GOT3 (cell line): ENCODE data around the gene GSTCD.
"Not testable (repeated sequence)": the region's sequence is repeated elsewhere in the genome, so short reads cannot be mapped to it uniquely, and the experiment has no call there.

Experiments
- DNase-seq: peaks from one replicate; lab custom pipeline; 2025; ENCODE audit warnings: mixed read lengths; lab: John Stamatoyannopoulos, UW

Gene GSTCD

GRCh38 chr4:105708181-105709080, at the start of gene GSTCD, which contains the start of gene INTS12:
GSTCD (plus strand) TSS chr4:105708784; CDS start chr4:105717614, 8,830 bp downstream.
INTS12 (minus strand) TSS chr4:105708689; CDS start chr4:105700005, 8,684 bp downstream.
- peak; percentile 47 for DNase-seq

GRCh38 chr4:105659190-105659589, 49.4 kb upstream of the GSTCD start:
- DNase-seq = no peak

GRCh38 chr4:105661028-105661427, 47.6 kb upstream of the GSTCD start:
- DNase-seq = no peak

GRCh38 chr4:105662935-105663675, 45.5 kb upstream of the GSTCD start:
- DNase-seq = no peak

- DNase-seq = no peak
Measured at GRCh38 chr4:105666693-105667092, 41.9 kb upstream of the GSTCD start.

- DNase-seq = no peak
Measured at GRCh38 chr4:105670684-105671083, 37.9 kb upstream of the GSTCD start.

- DNase-seq = no peak
Measured at GRCh38 chr4:105671301-105671700, 37.3 kb upstream of the GSTCD start.

- DNase-seq = no peak
Measured at GRCh38 chr4:105674011-105674410, 34.6 kb upstream of the GSTCD start.

GRCh38 chr4:105677709-105678108, 30.9 kb upstream of the GSTCD start:
- no peak for DNase-seq

GRCh38 chr4:105679186-105679585, 29.4 kb upstream of the GSTCD start:
- no peak for DNase-seq

GRCh38 chr4:105683038-105683437, 25.5 kb upstream of the GSTCD start:
- no peak for DNase-seq

GRCh38 chr4:105686571-105686970, 22.0 kb upstream of the GSTCD start:
- DNase-seq = no peak

GRCh38 chr4:105694812-105695211, 13.8 kb upstream of the GSTCD start:
- not testable (repeated sequence) for DNase-seq

GRCh38 chr4:105695832-105696231, 12.8 kb upstream of the GSTCD start:
- DNase-seq = not testable (repeated sequence)

- DNase-seq = no peak
Measured at GRCh38 chr4:105698607-105699006, 10.0 kb upstream of the GSTCD start.

- DNase-seq = no peak
Measured at GRCh38 chr4:105707782-105708180, 803 bp upstream of the GSTCD start.

- DNase-seq = no peak
Measured at GRCh38 chr4:105709081-105709450, 482 bp downstream of the GSTCD start.

- DNase-seq = no peak
Measured at GRCh38 chr4:105710012-105710600, 1.5 kb downstream of the GSTCD start.

GRCh38 chr4:105710678-105711077, 2.1 kb downstream of the GSTCD start:
- no peak for DNase-seq

GRCh38 chr4:105712766-105713165, 4.2 kb downstream of the GSTCD start:
- no peak for DNase-seq

- DNase-seq = no peak
Measured at GRCh38 chr4:105714071-105714521, 5.5 kb downstream of the GSTCD start.

- no peak for DNase-seq
Measured at GRCh38 chr4:105714932-105715331, 6.3 kb downstream of the GSTCD start.
